PC-9 (cell line): ENCODE measurements around the gene MAX. TPM values are rescaled to one million over a fixed set of nuclear protein-coding genes. Genes with fewer than 3 reads are reported as not detected.

Experiments used
- BruUV-seq: library from RNA; stranded (reverse); fragments of 400-500 nt; replicated peaks from 2 replicates; lab custom pipeline; 2021; lab: Mats Ljungman, UMichigan
- CTCF ChIA-PET: fragments of 300-600 bp; sonication (Branson Sonifier 250); formaldehyde crosslinking; loops from one replicate; lab custom pipeline; 2022; ENCODE audit warnings: antibody characterized with exemption; lab: Charles Lee
- POLR2A ChIA-PET: fragments of 300-600 bp; sonication (Branson Sonifier 250); formaldehyde crosslinking; loops from one replicate; lab custom pipeline; 2022; ENCODE audit warnings: antibody characterized with exemption; ENCODE audit not compliant: unreplicated experiment; lab: Charles Lee
- DNase-seq, 2 experiments: peaks; one replicate each; pipeline versions ENCODE4 v3.0.0 to v3.0.0-alpha.2; 2015 to 2022; ENCODE audit warnings: mixed read lengths in 1 of 2
- H2AFZ ChIP-seq: fragments of 200-600 bp; sonication (generic); 2 replicates; pipeline ENCODE4 v1.8.1; 2017; ENCODE audit warnings: antibody characterized with exemption
- H3F3A ChIP-seq: fragments of 200-600 bp; sonication (generic); 2 replicates; pipeline ENCODE4 v1.8.1; 2017; ENCODE audit warnings: antibody characterized with exemption, mild to moderate bottlenecking, low read depth; ENCODE audit not compliant: insufficient read depth
- H3K27ac ChIP-seq: fragments of 200-600 bp; sonication (generic); 2 replicates; pipeline ENCODE4 v1.6.1; 2016; ENCODE audit warnings: mixed run types
- H3K27me3 ChIP-seq: fragments of 200-600 bp; sonication (generic); 2 replicates; pipeline ENCODE4 v1.6.1; 2016; ENCODE audit warnings: low read depth, mixed run types; ENCODE audit not compliant: insufficient read depth
- H3K36me3 ChIP-seq: fragments of 200-600 bp; sonication (generic); 2 replicates; pipeline ENCODE4 v1.6.1; 2016; ENCODE audit warnings: low read depth, mixed run types
- H3K4me1 ChIP-seq: fragments of 200-600 bp; sonication (generic); replicated peaks from 2 replicates; pipeline ENCODE4 v1.6.1; 2016; ENCODE audit warnings: mixed run types; ENCODE audit not compliant: insufficient read depth
- H3K4me2 ChIP-seq: fragments of 200-600 bp; sonication (generic); 2 replicates; pipeline ENCODE4 v1.6.1; 2017; ENCODE audit warnings: mixed run types
- H3K4me3 ChIP-seq: fragments of 200-600 bp; sonication (generic); 2 replicates; pipeline ENCODE4 v1.6.1; 2016; ENCODE audit warnings: mixed run types
- H3K79me2 ChIP-seq: fragments of 200-600 bp; sonication (generic); 2 replicates; pipeline ENCODE4 v1.6.1; 2017; ENCODE audit warnings: low read depth, mixed run types
- H3K9me2 ChIP-seq: fragments of 200-600 bp; sonication (generic); 2 replicates; pipeline ENCODE4 v1.8.1; 2017; ENCODE audit warnings: mild to moderate bottlenecking; ENCODE audit not compliant: insufficient read depth
- H3K9me3 ChIP-seq: fragments of 200-600 bp; sonication (generic); 2 replicates; pipeline ENCODE4 v1.8.1; 2016; ENCODE audit warnings: low read depth; ENCODE audit not compliant: insufficient read depth
- H4K20me1 ChIP-seq: fragments of 200-600 bp; sonication (generic); 2 replicates; pipeline ENCODE4 v1.8.1; 2017; ENCODE audit not compliant: insufficient read depth
- EZH2 ChIP-seq: fragments of 200-600 bp; sonication (generic); IDR thresholded peaks from 2 replicates; pipeline ENCODE4 v1.8.0; 2017; ENCODE audit warnings: antibody characterized with exemption, low read depth
- intact Hi-C: fragments of 100-400 bp; cut with micrococcal nuclease; formaldehyde crosslinking; loops from one replicate; pipeline ENCODE4 v1.10.0; 2022; ENCODE audit not compliant: unreplicated experiment
- total RNA-seq: library from RNA; stranded (reverse); gene quantifications from 2 replicates; pipeline ENCODE4 v1.2.3, GENCODE V29; 2021
- TF ChIP-seq, protein P1 (sequence below): fragments of 200-600 bp; sonication (generic); conservative IDR thresholded peaks from 2 replicates; pipeline ENCODE4 v1.6.1; 2017; ENCODE audit warnings: mixed run types, antibody characterized with exemption, mild to moderate bottlenecking, moderate library complexity

The MAX gene
- total RNA-seq, 1 experiment from 2014 or later: 76.1 TPM

- Histone ChIP-seq H3K4me1 (peaks cover 18% of the 10 kb centered on the region), H3F3A (peaks cover 16% of the 10 kb centered on the region; the same call in 1 of the 2 replicates), H4K20me1 (peaks cover 15% of the 10 kb centered on the region), H2AFZ (no peak overlapping the region), H3K9me3 (no peaks in the 10 kb centered on the region), H3K4me3 (no peak overlapping the region), H3K9me2 (no peaks in the 10 kb centered on the region), H3K36me3 (peaks cover 7% of the 10 kb centered on the region; the same call in 1 of the 2 replicates), H3K27ac (no peak overlapping the region), H3K27me3 (no peaks in the 10 kb centered on the region), H3K4me2 (no peak overlapping the region), H3K79me2 (no peaks in the 10 kb centered on the region)
- intact Hi-C loops: no loop called here
- no peak for TF ChIP-seq EZH2
- TF ChIP-seq, protein P1, sequence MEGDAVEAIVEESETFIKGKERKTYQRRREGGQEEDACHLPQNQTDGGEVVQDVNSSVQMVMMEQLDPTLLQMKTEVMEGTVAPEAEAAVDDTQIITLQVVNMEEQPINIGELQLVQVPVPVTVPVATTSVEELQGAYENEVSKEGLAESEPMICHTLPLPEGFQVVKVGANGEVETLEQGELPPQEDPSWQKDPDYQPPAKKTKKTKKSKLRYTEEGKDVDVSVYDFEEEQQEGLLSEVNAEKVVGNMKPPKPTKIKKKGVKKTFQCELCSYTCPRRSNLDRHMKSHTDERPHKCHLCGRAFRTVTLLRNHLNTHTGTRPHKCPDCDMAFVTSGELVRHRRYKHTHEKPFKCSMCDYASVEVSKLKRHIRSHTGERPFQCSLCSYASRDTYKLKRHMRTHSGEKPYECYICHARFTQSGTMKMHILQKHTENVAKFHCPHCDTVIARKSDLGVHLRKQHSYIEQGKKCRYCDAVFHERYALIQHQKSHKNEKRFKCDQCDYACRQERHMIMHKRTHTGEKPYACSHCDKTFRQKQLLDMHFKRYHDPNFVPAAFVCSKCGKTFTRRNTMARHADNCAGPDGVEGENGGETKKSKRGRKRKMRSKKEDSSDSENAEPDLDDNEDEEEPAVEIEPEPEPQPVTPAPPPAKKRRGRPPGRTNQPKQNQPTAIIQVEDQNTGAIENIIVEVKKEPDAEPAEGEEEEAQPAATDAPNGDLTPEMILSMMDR: no peak
- no TSS peak for BruUV-seq
- ChIA-PET POLR2A (interaction anchor here (0.6 kb wide), 1 partner anchor 21 kb away, joined by 3 read pairs; no protein-coding TSS in a partner anchor), CTCF (no interaction called here)
- DNase-seq: no peak
Measured at GRCh38 chr14:65072256-65072655, 30.1 kb downstream of the MAX start.

GRCh38 chr14:65071544-65071943, 30.8 kb downstream of the MAX start:
- peaks cover 15% of the 10 kb centered on the region for H4K20me1 ChIP-seq
- peaks cover 6% of the 10 kb centered on the region; the same call in 1 of the 2 replicates for H3K36me3 ChIP-seq
- intact Hi-C loops: no loop called here
- H3K9me3 ChIP-seq: no peaks in the 10 kb centered on the region
- H3K4me3 ChIP-seq: no peak overlapping the region
- no peak for DNase-seq
- no TSS peak for BruUV-seq
- H3K4me1 ChIP-seq: peaks cover 18% of the 10 kb centered on the region
- H3K79me2 ChIP-seq: no peaks in the 10 kb centered on the region
- H3K27ac ChIP-seq: no peak overlapping the region
- H3K4me2 ChIP-seq: no peak overlapping the region
- no peaks in the 10 kb centered on the region for H3K9me2 ChIP-seq
- H2AFZ ChIP-seq: no peak overlapping the region
- CTCF ChIA-PET: no interaction called here
- POLR2A ChIA-PET: no interaction called here
- TF ChIP-seq EZH2: no peak
- TF ChIP-seq, protein P1: no peak
- peaks cover 16% of the 10 kb centered on the region; the same call in 1 of the 2 replicates for H3F3A ChIP-seq
- H3K27me3 ChIP-seq: no peaks in the 10 kb centered on the region

GRCh38 chr14:65070471-65070976, 31.8 kb downstream of the MAX start:
- Histone ChIP-seq H3K36me3 (no peaks in the 10 kb centered on the region), H3K4me3 (no peak overlapping the region), H3K9me2 (no peaks in the 10 kb centered on the region), H3K4me1 (peaks cover 28% of the 10 kb centered on the region), H3K27me3 (no peaks in the 10 kb centered on the region), H4K20me1 (peaks cover 15% of the 10 kb centered on the region), H3K27ac (peak overlapping the region; percentile 9; the same call in 1 of the 2 replicates), H3K9me3 (no peaks in the 10 kb centered on the region), H3K4me2 (peak overlapping the region; percentile 46), H2AFZ (no peak overlapping the region), H3K79me2 (no peaks in the 10 kb centered on the region), H3F3A (peaks cover 16% of the 10 kb centered on the region; the same call in 1 of the 2 replicates)
- intact Hi-C loops: no loop called here
- POLR2A ChIA-PET: no interaction called here
- CTCF ChIA-PET: no interaction called here
- no peak for TF ChIP-seq EZH2
- TF ChIP-seq, protein P1: no peak
- peak; percentile 80 to 85 for DNase-seq
- BruUV-seq: no TSS peak
